ENCODE data around the gene ASIP. TPM values are rescaled to one million over a fixed set of nuclear protein-coding genes. Genes with fewer than 3 reads are reported as not detected.

Gene ASIP, protein sequence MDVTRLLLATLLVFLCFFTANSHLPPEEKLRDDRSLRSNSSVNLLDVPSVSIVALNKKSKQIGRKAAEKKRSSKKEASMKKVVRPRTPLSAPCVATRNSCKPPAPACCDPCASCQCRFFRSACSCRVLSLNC
- total RNA-seq (1 to 10 TPM in 1 of 2 donors, not detected in 1; 2.1 TPM), polyA plus RNA-seq (ENCODE audit: insufficient read depth, low read depth, low replicate concordance) (0.65 TPM)
- long read RNA-seq, donor 1, partial matches to known transcripts = 72 of 72 reads
- long read RNA-seq, donor 1, other reads (novel, unspliced or antisense) = 0 of 72 reads
- long read RNA-seq, donor 2 = 0 reads

DNA sequence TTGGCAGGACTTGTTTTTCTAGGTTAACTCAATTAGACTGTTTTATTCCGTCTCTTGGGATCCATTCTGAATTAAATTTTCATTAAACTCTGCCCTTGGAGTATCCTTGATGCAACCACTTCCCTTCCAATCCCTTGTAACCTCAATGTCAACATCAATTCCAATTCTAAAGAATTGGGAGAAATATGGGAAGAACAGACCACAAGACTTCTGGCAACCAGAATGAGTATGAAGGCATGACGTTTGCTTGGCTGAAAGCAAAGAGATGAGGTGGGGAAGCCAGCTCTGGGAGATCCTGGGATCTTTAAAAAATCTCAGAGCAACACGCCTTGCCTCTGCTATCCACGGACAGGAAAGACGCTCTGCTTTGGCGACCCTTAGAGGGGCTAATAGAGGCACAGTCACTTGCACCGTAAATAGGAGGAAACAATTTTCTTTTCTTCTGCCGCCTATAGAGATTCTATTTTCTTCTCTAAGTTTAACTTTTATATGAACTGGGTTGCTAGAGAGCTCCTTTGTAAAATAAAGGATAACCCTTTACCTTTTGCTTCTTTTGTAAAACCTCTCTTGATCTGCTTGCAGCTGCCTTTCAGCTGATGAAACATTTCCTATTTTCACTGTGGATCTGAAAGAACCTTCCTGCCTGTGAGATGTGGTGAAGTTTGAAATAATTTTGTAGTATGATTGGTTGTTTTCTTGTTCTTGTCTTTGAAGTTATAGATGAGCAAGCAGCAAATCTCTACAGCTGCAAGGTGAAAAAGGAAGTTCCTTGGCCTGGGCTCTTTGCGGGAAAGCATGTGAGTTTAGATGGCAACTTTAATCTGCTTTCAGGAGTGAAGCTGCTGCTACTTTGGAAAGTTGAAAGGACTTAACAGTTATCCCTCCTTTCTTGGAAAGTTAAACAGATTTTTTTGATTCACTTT is at the start of gene ASIP:
Gene ASIP, plus strand, starts transcription at position 731 of the 923 bp plus-strand sequence. CDS start 18,952 bp downstream, outside the sequence.
- 76 to 80% methylated on average over 9 of the region's 9 CpGs for WGBS, 2 donors
- no peak within 1 kb of the TSS for H3K27ac ChIP-seq
- TF ChIP-seq, protein P1, sequence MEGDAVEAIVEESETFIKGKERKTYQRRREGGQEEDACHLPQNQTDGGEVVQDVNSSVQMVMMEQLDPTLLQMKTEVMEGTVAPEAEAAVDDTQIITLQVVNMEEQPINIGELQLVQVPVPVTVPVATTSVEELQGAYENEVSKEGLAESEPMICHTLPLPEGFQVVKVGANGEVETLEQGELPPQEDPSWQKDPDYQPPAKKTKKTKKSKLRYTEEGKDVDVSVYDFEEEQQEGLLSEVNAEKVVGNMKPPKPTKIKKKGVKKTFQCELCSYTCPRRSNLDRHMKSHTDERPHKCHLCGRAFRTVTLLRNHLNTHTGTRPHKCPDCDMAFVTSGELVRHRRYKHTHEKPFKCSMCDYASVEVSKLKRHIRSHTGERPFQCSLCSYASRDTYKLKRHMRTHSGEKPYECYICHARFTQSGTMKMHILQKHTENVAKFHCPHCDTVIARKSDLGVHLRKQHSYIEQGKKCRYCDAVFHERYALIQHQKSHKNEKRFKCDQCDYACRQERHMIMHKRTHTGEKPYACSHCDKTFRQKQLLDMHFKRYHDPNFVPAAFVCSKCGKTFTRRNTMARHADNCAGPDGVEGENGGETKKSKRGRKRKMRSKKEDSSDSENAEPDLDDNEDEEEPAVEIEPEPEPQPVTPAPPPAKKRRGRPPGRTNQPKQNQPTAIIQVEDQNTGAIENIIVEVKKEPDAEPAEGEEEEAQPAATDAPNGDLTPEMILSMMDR (IDR thresholded peaks at IDR 0.05) = no peak
- TF ChIP-seq POLR2A (IDR thresholded peaks at IDR 0.05) = no peak
- H3K27me3 ChIP-seq = no peaks in the 10 kb centered on the region
- no peaks in the 10 kb centered on the region for H3K4me1 ChIP-seq
- no peaks in the 10 kb centered on the region for H3K36me3 ChIP-seq (ENCODE audit: low read depth, missing control alignments)
- intact Hi-C loops (cut with DNase I; ENCODE audit: low total_unique reads) = no loop called here
- no peaks in the 10 kb centered on the region for H3K9me3 ChIP-seq
- no peak for DNase-seq
- H3K4me3 ChIP-seq = no peak within 1 kb of the TSS

DNA sequence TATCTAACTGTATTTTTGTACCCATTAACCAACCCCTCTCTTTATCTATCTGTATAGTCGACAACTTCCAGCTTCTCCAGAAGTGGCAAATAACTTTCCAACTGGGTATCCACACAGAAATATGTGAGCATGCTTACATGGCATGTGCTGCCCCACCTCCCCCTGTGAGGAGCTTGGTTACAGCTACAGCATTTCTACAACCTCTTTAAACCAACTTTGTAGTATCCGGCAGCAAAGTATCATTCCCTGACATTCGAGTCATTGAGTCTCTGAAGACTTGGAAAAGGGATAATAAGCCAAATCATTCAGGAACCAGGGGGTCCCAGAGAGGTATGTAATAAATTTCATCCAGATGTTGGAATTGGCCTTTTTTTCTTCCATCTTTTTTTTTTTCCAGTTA is 48.2 kb upstream of the ASIP start:
- Histone ChIP-seq H3K27me3 (no peaks in the 10 kb centered on the region), H3K4me3 (no peak overlapping the region), H3K36me3 (ENCODE audit: low read depth, missing control alignments) (no peaks in the 10 kb centered on the region), H3K27ac (no peak overlapping the region), H3K4me1 (no peaks in the 10 kb centered on the region), H3K9me3 (no peaks in the 10 kb centered on the region)
- TF ChIP-seq, protein P1 (IDR thresholded peaks at IDR 0.05) = no peak
- no peak for TF ChIP-seq POLR2A (IDR thresholded peaks at IDR 0.05)
- 80 to 90% methylated on average over 3 of the region's 3 CpGs for WGBS, 2 donors
- no peak for DNase-seq
- intact Hi-C loops (cut with DNase I; ENCODE audit: low total_unique reads) = loop anchor here (10.0 kb wide), 1 partner anchor 122 kb away; no protein-coding TSS in a partner anchor

DNA sequence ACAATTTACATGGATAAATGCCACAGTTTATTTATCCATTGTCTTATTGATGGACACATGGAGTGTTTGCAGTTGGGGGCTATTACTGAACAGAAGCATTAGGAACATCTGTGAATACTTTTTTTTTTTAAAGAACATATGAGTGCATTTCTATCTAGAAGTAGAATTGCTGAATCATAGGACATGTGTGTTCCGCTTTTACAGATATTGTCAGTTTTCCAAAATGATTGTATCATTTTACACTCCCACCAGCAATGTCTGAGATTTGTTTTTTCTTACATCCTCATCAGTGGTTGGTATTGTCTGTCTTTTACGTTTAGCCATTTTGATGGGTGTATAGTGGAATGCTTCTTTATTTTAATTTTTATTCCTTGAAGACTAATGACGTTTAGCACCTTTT is 42.0 kb upstream of the ASIP start:
- Histone ChIP-seq H3K36me3 (ENCODE audit: low read depth, missing control alignments) (no peaks in the 10 kb centered on the region), H3K4me1 (no peaks in the 10 kb centered on the region), H3K27ac (no peak overlapping the region), H3K27me3 (no peaks in the 10 kb centered on the region), H3K4me3 (no peak overlapping the region), H3K9me3 (no peaks in the 10 kb centered on the region)
- DNase-seq = no peak
- intact Hi-C loops (cut with DNase I; ENCODE audit: low total_unique reads) = loop anchor here (10.0 kb wide), 1 partner anchor 116 kb away; no protein-coding TSS in a partner anchor
- 82 to 83% methylated on average over 3 of the region's 3 CpGs for WGBS, 2 donors
- no peak for TF ChIP-seq POLR2A (IDR thresholded peaks at IDR 0.05)
- TF ChIP-seq, protein P1 (IDR thresholded peaks at IDR 0.05) = no peak

DNA sequence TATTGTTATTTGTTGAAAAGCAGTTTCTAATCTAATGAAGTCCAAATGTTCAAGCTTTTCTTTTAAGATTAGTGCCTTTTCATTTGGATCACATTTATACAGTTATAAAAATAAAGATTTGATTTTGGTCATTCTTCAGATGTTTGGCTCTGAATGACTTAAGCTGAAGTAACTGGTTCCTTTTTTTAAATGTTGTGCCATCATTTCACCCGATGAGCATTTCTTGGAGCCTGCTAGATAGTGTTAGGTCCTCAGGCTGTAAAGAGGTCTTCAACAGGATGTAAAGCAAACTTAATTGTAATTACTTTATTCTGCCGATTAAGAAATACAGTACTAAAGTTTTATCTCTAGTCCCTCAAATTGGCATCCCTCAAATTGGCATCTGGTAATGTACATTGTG is 41.2 kb upstream of the ASIP start:
- intact Hi-C loops (cut with DNase I; ENCODE audit: low total_unique reads) = no loop called here
- Histone ChIP-seq H3K36me3 (ENCODE audit: low read depth, missing control alignments) (no peaks in the 10 kb centered on the region), H3K4me1 (no peaks in the 10 kb centered on the region), H3K27me3 (no peaks in the 10 kb centered on the region), H3K4me3 (no peak overlapping the region), H3K27ac (no peak overlapping the region), H3K9me3 (no peaks in the 10 kb centered on the region)
- 62 to 76% methylated on average over 2 of the region's 2 CpGs for WGBS, 2 donors
- TF ChIP-seq POLR2A (IDR thresholded peaks at IDR 0.05) = no peak
- TF ChIP-seq, protein P1 (IDR thresholded peaks at IDR 0.05) = no peak
- DNase-seq = no peak
